K562 (cell line): Measurements from ENCODE around the gene ZSCAN12. TPM values are rescaled to one million over a fixed set of nuclear protein-coding genes. Genes with fewer than 3 reads are reported as not detected.

Source experiments
- BRD4 ChIP-seq: fragments of 200-600 bp; sonication (generic); IDR thresholded peaks from 2 replicates; pipeline ENCODE4 v1.6.1; 2017; ENCODE audit warnings: inconsistent platforms
- EP400 ChIP-seq: fragments of 450-650 bp; IDR thresholded peaks from 2 replicates; pipeline ENCODE4 v1.6.1; 2017; ENCODE audit warnings: antibody characterized with exemption, mild to moderate bottlenecking, moderate library complexity
- EZH2 ChIP-seq: IDR thresholded peaks from 2 replicates; pipeline ENCODE4 v1.6.1; 2012; ENCODE audit warnings: low read depth, mild to moderate bottlenecking, inconsistent platforms, low read length, borderline replicate concordance
- HDAC3 ChIP-seq: fragments of 450-650 bp; IDR thresholded peaks from 2 replicates; pipeline ENCODE4 v1.6.1; 2018; ENCODE audit warnings: borderline replicate concordance, mild to moderate bottlenecking, moderate library complexity; ENCODE audit not compliant: partially characterized antibody
- MECOM ChIP-seq: fragments of 250-450 bp; sonication (Bioruptor Pico); IDR thresholded peaks from 2 replicates; pipeline ENCODE4 v1.8.0; 2022; ENCODE audit warnings: inconsistent platforms
- MEF2D ChIP-seq: conservative IDR thresholded peaks from 2 replicates; pipeline ENCODE4 v1.6.1; 2016; ENCODE audit warnings: low read depth, missing genetic modification characterization, missing compliant biosample characterization
- MTA2 ChIP-seq: fragments of 450-650 bp; IDR thresholded peaks from 2 replicates; pipeline ENCODE4 v1.6.1; 2016; ENCODE audit warnings: low read depth
- NKRF ChIP-seq: fragments of 450-650 bp; IDR thresholded peaks from 2 replicates; pipeline ENCODE4 v1.6.1; 2016; ENCODE audit warnings: borderline replicate concordance
- NONO ChIP-seq, 2 experiments: fragments of 200-400 bp in 1 of 2; fragments of 450-650 bp in 1 of 2; formaldehyde crosslinking in 1 of 2; IDR thresholded peaks; 2 replicates each; pipeline ENCODE4 v1.6.1; 2017; ENCODE audit warnings: low read depth in 2 of 2, mild to moderate bottlenecking in 2 of 2, moderate library complexity in 2 of 2, low read length in 1 of 2
- PHTF2 ChIP-seq: fragments of 250-450 bp; sonication (Bioruptor Pico); IDR thresholded peaks from 2 replicates; pipeline ENCODE4 v1.5.0; 2021; ENCODE audit warnings: mild to moderate bottlenecking
- RUNX1 ChIP-seq: sonication (generic); IDR thresholded peaks from 2 replicates; pipeline ENCODE4 v1.6.1; 2016; ENCODE audit warnings: antibody characterized with exemption, low read depth
- SAFB ChIP-seq: fragments of 200-400 bp; formaldehyde crosslinking; IDR thresholded peaks from 2 replicates; pipeline ENCODE4 v1.6.1; 2017; ENCODE audit warnings: low read depth, low read length, borderline replicate concordance
- THRAP3 ChIP-seq: fragments of 450-650 bp; IDR thresholded peaks from 2 replicates; pipeline ENCODE4 v1.6.1; 2016; ENCODE audit warnings: mild to moderate bottlenecking, inconsistent platforms, borderline replicate concordance
- ZFP36 ChIP-seq: fragments of 150-350 bp; IDR thresholded peaks from 2 replicates; pipeline ENCODE4 v1.6.1; 2018; ENCODE audit warnings: low read length, low read depth; ENCODE audit not compliant: partially characterized antibody
- ZNF175 ChIP-seq: fragments of 200-800 bp; sonication (Bioruptor generic); IDR thresholded peaks from 2 replicates; pipeline ENCODE4 v1.6.1; 2016; ENCODE audit warnings: low read depth, mild to moderate bottlenecking, missing genetic modification characterization, missing compliant biosample characterization
- ZNF282 ChIP-seq: sonication (generic); formaldehyde crosslinking; IDR thresholded peaks from 2 replicates; pipeline ENCODE4 v1.8.1; 2023; ENCODE audit warnings: missing genetic modification reagents
- ZNF354B ChIP-seq: fragments of 250-450 bp; sonication (Bioruptor Pico); IDR thresholded peaks from 2 replicates; pipeline ENCODE4 v1.4.0; 2020
- ZNF436 ChIP-seq: fragments of 250-450, 450-650 bp; sonication (Bioruptor Pico); formaldehyde crosslinking; IDR thresholded peaks from 2 replicates; pipeline ENCODE4 v1.7.0; 2020; ENCODE audit warnings: mild to moderate bottlenecking
- ZNF655 ChIP-seq: fragments of 250-450 bp; sonication (Bioruptor Pico); IDR thresholded peaks from 2 replicates; pipeline ENCODE4 v1.5.0; 2021
- ZNF780A ChIP-seq: fragments of 250-450 bp; sonication (Bioruptor Pico); IDR thresholded peaks from 2 replicates; pipeline ENCODE4 v1.5.0; 2021; ENCODE audit warnings: mild to moderate bottlenecking
- polyA plus RNA-seq, 8 experiments: library from polyadenylated mRNA; depleted of rRNA in 4 of 8; stranded (reverse) in 5 of 8; unstranded in 3 of 8; fragments of >200 nt; fragmentation: Nextera tagmentation in 2 of 8; fragmentation: Illumina TruSeq in 1 of 8; extraction: Ambion mirVana in 2 of 8; extraction: Trizol in 1 of 8; gene quantifications; 2 replicates each; pipeline versions ENCODE4 v1.2.1 to v1.2.3, GENCODE V29; 2011 to 2014; ENCODE audit warnings: inconsistent platforms in 1 of 8, missing spikeins in 1 of 8
- total RNA-seq, 7 experiments: library from RNA; depleted of rRNA in 6 of 7; stranded (reverse); fragments of >200 nt in 6 of 7; fragmentation: Illumina TruSeq in 2 of 7; extraction: Trizol in 2 of 7; gene quantifications; 2 replicates each; pipeline versions ENCODE4 v1.2.1 to v1.2.3, GENCODE V29; 2011 to 2021; ENCODE audit warnings: low replicate concordance in 1 of 7
- TF ChIP-seq, protein P1 (sequence below): fragments of 250-450 bp; sonication (Bioruptor Pico); IDR thresholded peaks from 2 replicates; pipeline ENCODE4 v1.9.0; 2021; ENCODE audit warnings: mild to moderate bottlenecking
- TF ChIP-seq, protein P2 (sequence below), 2 experiments: fragments of 450-650 bp; IDR thresholded peaks; 2 replicates each; pipeline ENCODE4 v1.6.1; 2016
- TF ChIP-seq, protein P3 (sequence below): fragments of 250-450 bp; sonication (Bioruptor Pico); IDR thresholded peaks from 2 replicates; pipeline ENCODE4 v1.4.0; 2020; ENCODE audit warnings: mild to moderate bottlenecking, moderate library complexity

Gene ZSCAN12
- total and polyA plus RNA-seq, 9 of the 15 experiments (the other 6 are each of a cell fraction or from before 2014, with no cell fraction given), result 2.5 to 19.6 (median 12.5) TPM

DNA sequence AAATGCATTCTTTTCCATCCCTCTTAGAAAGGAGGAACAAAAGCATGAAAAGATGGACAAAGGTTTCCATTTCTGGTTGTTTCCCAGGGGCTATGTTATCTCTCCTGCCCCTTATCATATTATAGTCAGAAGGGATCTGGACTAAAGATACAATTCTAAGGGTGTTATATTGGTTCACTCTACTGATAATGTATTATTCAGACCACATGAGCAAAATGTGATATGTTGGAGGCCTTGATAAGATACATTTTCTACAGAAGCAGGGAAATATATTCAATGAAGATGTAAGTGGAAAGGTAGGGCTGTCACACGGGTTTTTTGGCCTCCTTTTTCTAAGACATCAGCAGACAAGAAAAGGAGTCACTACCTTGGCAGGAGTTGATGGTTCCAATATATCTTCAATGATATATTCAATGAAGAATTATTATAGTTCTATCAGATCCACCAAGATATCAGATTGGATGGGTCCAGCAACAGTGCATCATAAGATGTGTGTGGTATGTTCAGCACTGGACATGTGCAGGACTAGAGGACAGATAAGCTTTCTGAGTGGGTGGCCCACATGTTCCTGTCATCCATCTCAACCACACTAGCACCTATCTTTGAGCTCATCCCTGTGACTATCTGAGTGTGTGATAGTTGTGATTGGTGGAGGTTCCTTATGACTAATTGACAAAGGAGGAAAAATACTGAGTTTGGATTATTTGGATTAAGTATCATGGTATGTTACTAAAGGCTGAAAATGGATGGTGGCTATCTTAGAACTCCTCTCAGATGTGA is 55.5 kb downstream of the ZSCAN12 start (continued):
- TF ChIP-seq NKRF (no peak), MTA2 (0 out of 2 replicates have a peak, but pooled peaks have one; percentile 15), ZNF282 (CRISPR knock-in tag) (no peak), SAFB (no peak), EP400 (0 out of 2 replicates have a peak, but pooled peaks have one; percentile 6), ZNF655 (CRISPR knock-in tag) (no peak), MECOM (CRISPR knock-in tag) (peak; percentile 90), ZNF175 (CRISPR knock-in tag) (no peak), ZNF780A (no peak), ZFP36 (no peak), ZNF354B (CRISPR knock-in tag) (no peak), PHTF2 (CRISPR knock-in tag) (no peak), EZH2 (no peak), HDAC3 (no peak), BRD4 (no peak), RUNX1 (no peak), ZNF436 (CRISPR knock-in tag) (no peak), MEF2D (no peak), NONO (IDR thresholded peaks at IDR 0.05; ENCODE audit: low read depth in 2 of 2, low read length in 1 of 2) (no peak), THRAP3 (no peak)
- TF ChIP-seq, protein P1, sequence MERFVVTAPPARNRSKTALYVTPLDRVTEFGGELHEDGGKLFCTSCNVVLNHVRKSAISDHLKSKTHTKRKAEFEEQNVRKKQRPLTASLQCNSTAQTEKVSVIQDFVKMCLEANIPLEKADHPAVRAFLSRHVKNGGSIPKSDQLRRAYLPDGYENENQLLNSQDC, result no peak
- TF ChIP-seq, protein P2, sequence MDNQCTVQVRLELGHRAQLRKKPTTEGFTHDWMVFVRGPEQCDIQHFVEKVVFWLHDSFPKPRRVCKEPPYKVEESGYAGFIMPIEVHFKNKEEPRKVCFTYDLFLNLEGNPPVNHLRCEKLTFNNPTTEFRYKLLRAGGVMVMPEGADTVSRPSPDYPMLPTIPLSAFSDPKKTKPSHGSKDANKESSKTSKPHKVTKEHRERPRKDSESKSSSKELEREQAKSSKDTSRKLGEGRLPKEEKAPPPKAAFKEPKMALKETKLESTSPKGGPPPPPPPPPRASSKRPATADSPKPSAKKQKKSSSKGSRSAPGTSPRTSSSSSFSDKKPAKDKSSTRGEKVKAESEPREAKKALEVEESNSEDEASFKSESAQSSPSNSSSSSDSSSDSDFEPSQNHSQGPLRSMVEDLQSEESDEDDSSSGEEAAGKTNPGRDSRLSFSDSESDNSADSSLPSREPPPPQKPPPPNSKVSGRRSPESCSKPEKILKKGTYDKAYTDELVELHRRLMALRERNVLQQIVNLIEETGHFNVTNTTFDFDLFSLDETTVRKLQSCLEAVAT (IDR thresholded peaks at IDR 0.05), result no peak
- TF ChIP-seq, protein P3, sequence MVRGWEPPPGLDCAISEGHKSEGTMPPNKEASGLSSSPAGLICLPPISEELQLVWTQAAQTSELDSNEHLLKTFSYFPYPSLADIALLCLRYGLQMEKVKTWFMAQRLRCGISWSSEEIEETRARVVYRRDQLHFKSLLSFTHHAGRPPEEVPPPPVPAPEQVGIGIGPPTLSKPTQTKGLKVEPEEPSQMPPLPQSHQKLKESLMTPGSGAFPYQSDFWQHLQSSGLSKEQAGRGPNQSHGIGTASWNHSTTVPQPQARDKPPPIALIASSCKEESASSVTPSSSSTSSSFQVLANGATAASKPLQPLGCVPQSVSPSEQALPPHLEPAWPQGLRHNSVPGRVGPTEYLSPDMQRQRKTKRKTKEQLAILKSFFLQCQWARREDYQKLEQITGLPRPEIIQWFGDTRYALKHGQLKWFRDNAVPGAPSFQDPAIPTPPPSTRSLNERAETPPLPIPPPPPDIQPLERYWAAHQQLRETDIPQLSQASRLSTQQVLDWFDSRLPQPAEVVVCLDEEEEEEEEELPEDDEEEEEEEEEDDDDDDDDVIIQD (CRISPR knock-in tag), result no peak
